ENCODE data around the gene RASSF3.

- TF ChIP-seq EZH2 (IDR thresholded peaks at IDR 0.05; ENCODE audit: borderline replicate concordance, low read length) (no peak), CTCF (IDR thresholded peaks at IDR 0.05; ENCODE audit: low read length) (no peak)
Measured at GRCh38 chr12:64656429-64656828, 46.1 kb downstream of the RASSF3 start.
